GM12878 (cell line): ENCODE data around the gene BCLAF3. TPM values are rescaled to one million over a fixed set of nuclear protein-coding genes. Genes with fewer than 3 reads are reported as not detected.

Experiments
- ATAC-seq: fragments of 200-7000 bp; cut with Tn5 transposase; 3 replicates; pipeline ENCODE4 v1.9.1; 2020; ENCODE audit warnings: mild to moderate bottlenecking, moderate library complexity
- BruUV-seq: library from RNA; stranded (reverse); fragments of 400-500 nt; replicated peaks from 2 replicates; lab custom pipeline; 2021; lab: Mats Ljungman, UMichigan
- CTCF ChIA-PET: fragments of 300-600 bp; sonication (Branson Sonifier 250); formaldehyde crosslinking; extraction: SDS; loops from one replicate; lab custom pipeline; 2021; ENCODE audit warnings: inconsistent platforms; lab: Yijun Ruan, JAX
- POLR2A ChIA-PET: fragments of 350-600 bp; formaldehyde crosslinking; extraction: SDS; loops from one replicate; lab custom pipeline; 2021; ENCODE audit warnings: inconsistent platforms; lab: Charles Lee
- RAD21 ChIA-PET: fragments of 300-600 bp; sonication (Branson Sonifier 250); formaldehyde crosslinking; loops from one replicate; lab custom pipeline; 2023; ENCODE audit warnings: antibody characterized with exemption; ENCODE audit not compliant: unreplicated experiment; lab: Charles Lee
- SMC1A ChIA-PET: fragments of 300-600 bp; sonication (Branson Sonifier 250); formaldehyde crosslinking; loops from one replicate; lab custom pipeline; 2023; ENCODE audit not compliant: unreplicated experiment, uncharacterized antibody; lab: Charles Lee
- DNase-seq: peaks from one replicate; pipeline ENCODE4 v3.0.0-alpha.2; 2011; ENCODE audit warnings: low read depth, low spot score
- FAIRE-seq: peaks from 3 replicates; lab custom pipeline; 2011; peaks lifted over from hg19 to GRCh38; lab: Jason Lieb, UNC
- H2AFZ ChIP-seq: 2 replicates; pipeline ENCODE4 v1.6.0; 2011; ENCODE audit warnings: low read depth, low read length, control low read depth; ENCODE audit not compliant: control insufficient read depth
- H3K27ac ChIP-seq: 2 replicates; pipeline ENCODE4 v1.5.1; 2011; ENCODE audit warnings: control low read depth; ENCODE audit not compliant: control insufficient read depth, insufficient read depth
- H3K27me3 ChIP-seq, 2 experiments: replicated peaks in 1 of 2; 2 replicates each; pipeline versions ENCODE4 v1.6.0 to v1.6.1; 2011; ENCODE audit warnings: low read length in 1 of 2; ENCODE audit not compliant: control insufficient read depth in 2 of 2, insufficient read depth in 2 of 2
- H3K36me3 ChIP-seq, 2 experiments: 2 replicates each; pipeline ENCODE4 v1.5.1; 2011; ENCODE audit warnings: low read length in 1 of 2; ENCODE audit not compliant: control insufficient read depth in 2 of 2, insufficient read depth in 2 of 2
- H3K4me1 ChIP-seq: 2 replicates; pipeline ENCODE4 v1.6.1; 2011; ENCODE audit warnings: mild to moderate bottlenecking, low read length, moderate library complexity, mixed read lengths; ENCODE audit not compliant: control insufficient read depth, insufficient read depth
- H3K4me2 ChIP-seq: 2 replicates; pipeline ENCODE4 v1.6.0; 2011; ENCODE audit warnings: control low read depth; ENCODE audit not compliant: control insufficient read depth, insufficient read depth
- H3K4me3 ChIP-seq: fragments of 200-600 bp; sonication (generic); 2 replicates; pipeline ENCODE4 v1.5.1; 2016
- H3K79me2 ChIP-seq: 2 replicates; pipeline ENCODE4 v1.6.0; 2011; ENCODE audit warnings: low read length; ENCODE audit not compliant: control insufficient read depth, insufficient read depth
- H3K9ac ChIP-seq: 2 replicates; pipeline ENCODE4 v1.8.0; 2011; ENCODE audit warnings: low read length, control low read depth, mixed read lengths; ENCODE audit not compliant: control insufficient read depth, insufficient read depth
- H3K9me3 ChIP-seq: replicated peaks from 3 replicates; pipeline ENCODE4 v1.5.1; 2011; ENCODE audit warnings: mild to moderate bottlenecking, low read length; ENCODE audit not compliant: control insufficient read depth, insufficient read depth
- H4K20me1 ChIP-seq: 2 replicates; pipeline ENCODE4 v1.6.0; 2011; ENCODE audit not compliant: control insufficient read depth, insufficient read depth
- ASH2L ChIP-seq: fragments of 300-600, 200-600 bp; sonication (generic); IDR thresholded peaks from 2 replicates; pipeline ENCODE4 v1.6.1; 2017; ENCODE audit warnings: low read depth, mild to moderate bottlenecking, borderline replicate concordance
- BHLHE40 ChIP-seq, 2 experiments: fragments of 450-650 bp in 1 of 2; IDR thresholded peaks; 2 replicates each; pipeline ENCODE4 v1.6.1; 2011 to 2017; ENCODE audit warnings: low read depth in 2 of 2, borderline replicate concordance in 1 of 2, improper control_type of control experiment in 1 of 2, low read length in 1 of 2, mild to moderate bottlenecking in 1 of 2
- CHD1 ChIP-seq: IDR thresholded peaks from 2 replicates; pipeline ENCODE4 v1.6.1; 2012; ENCODE audit warnings: low read depth, low read length, improper control_type of control experiment
- EP300 ChIP-seq, 2 experiments: fragments of 150-350 bp in 1 of 2; IDR thresholded peaks; 2 replicates each; pipeline ENCODE4 v1.6.1; 2011 to 2012; ENCODE audit warnings: low read depth in 2 of 2, low read length in 2 of 2, borderline replicate concordance in 1 of 2, improper control_type of control experiment in 1 of 2, inconsistent platforms in 1 of 2; ENCODE audit not compliant: control insufficient read depth in 1 of 2
- ESRRA ChIP-seq: IDR thresholded peaks from 2 replicates; pipeline ENCODE4 v1.6.1; 2012; ENCODE audit warnings: mild to moderate bottlenecking, low read length, improper control_type of control experiment
- MYB ChIP-seq: fragments of 150-350 bp; IDR thresholded peaks from 2 replicates; pipeline ENCODE4 v1.6.1; 2014; ENCODE audit warnings: mild to moderate bottlenecking, low read depth, low read length, borderline replicate concordance
- NBN ChIP-seq: fragments of 450-650 bp; IDR thresholded peaks from 2 replicates; pipeline ENCODE4 v1.6.1; 2016
- NFIC ChIP-seq: IDR thresholded peaks from 2 replicates; pipeline ENCODE4 v1.6.1; 2012; ENCODE audit warnings: low read depth, mild to moderate bottlenecking, inconsistent platforms, low read length, moderate library complexity
- NFXL1 ChIP-seq: fragments of 450-650 bp; IDR thresholded peaks from 2 replicates; pipeline ENCODE4 v1.6.1; 2017; ENCODE audit warnings: antibody characterized with exemption, mild to moderate bottlenecking, borderline replicate concordance
- SRF ChIP-seq, 2 experiments: IDR thresholded peaks; 2 replicates each; pipeline ENCODE4 v1.6.1; 2011; ENCODE audit warnings: low read depth in 2 of 2, low read length in 2 of 2, mild to moderate bottlenecking in 1 of 2, moderate library complexity in 1 of 2
- TCF7 ChIP-seq: IDR thresholded peaks from 2 replicates; pipeline ENCODE4 v1.6.1; 2014; ENCODE audit warnings: antibody characterized with exemption, borderline replicate concordance
- ZSCAN29 ChIP-seq: fragments of 450-650 bp; IDR thresholded peaks from 2 replicates; pipeline ENCODE4 v1.6.1; 2017; ENCODE audit warnings: mild to moderate bottlenecking, moderate library complexity
- WGBS: methylation state at CpG from one replicate; pipeline ENCODE4 v1.1.6; 2016; ENCODE audit warnings: low lambda C conversion rate; ENCODE audit not compliant: insufficient replicate concordance, insufficient coverage; ENCODE audit errors: missing lambda C conversion rate; 5-methylcytosine and 5-hydroxymethylcytosine counted together
- in situ Hi-C: fragments of 300-500 bp; cut with MboI; formaldehyde crosslinking; loops from 9 replicates; pipeline ENCODE4 v1.14.3; 2018; ENCODE audit warnings: mixed read lengths
- intact Hi-C: fragments of 100-400 bp; cut with micrococcal nuclease; formaldehyde crosslinking; loops from one replicate; pipeline ENCODE4 v1.14.2; 2022; ENCODE audit not compliant: unreplicated experiment
- polyA plus RNA-seq, 11 experiments: library from polyadenylated mRNA; depleted of rRNA in 4 of 11; unstranded in 6 of 11; stranded (reverse) in 5 of 11; fragments of >200 nt; fragmentation: Nextera tagmentation in 4 of 11; fragmentation: Illumina TruSeq in 1 of 11; extraction: Ambion mirVana in 4 of 11; extraction: Trizol in 1 of 11; gene quantifications; 1 replicate in 1 of 11; 2 replicates in 10 of 11; pipeline versions ENCODE4 v1.2.1 to v1.2.3, GENCODE V29; 2011 to 2016; ENCODE audit warnings: inconsistent platforms in 2 of 11, missing spikeins in 2 of 11, low read depth in 1 of 11
- total RNA-seq, 4 experiments: library from RNA; depleted of rRNA in 3 of 4; stranded (reverse); fragments of >200 nt in 3 of 4; fragmentation: Illumina TruSeq in 1 of 4; extraction: Trizol in 1 of 4; gene quantifications; 2 replicates each; pipeline versions ENCODE4 v1.2.1 to v1.2.3, GENCODE V29; 2013 to 2021
- TF ChIP-seq, protein P1 (sequence below): IDR thresholded peaks from 2 replicates; pipeline ENCODE4 v1.6.1; 2012; ENCODE audit warnings: low read depth, low read length, improper control_type of control experiment
- TF ChIP-seq, protein P2 (sequence below): fragments of 450-650 bp; IDR thresholded peaks from 2 replicates; pipeline ENCODE4 v1.6.1; 2017; ENCODE audit warnings: borderline replicate concordance
- TF ChIP-seq, protein P3 (sequence below): fragments of 150-350 bp; IDR thresholded peaks from 2 replicates; pipeline ENCODE4 v1.6.1; 2016; ENCODE audit warnings: low read depth, low read length
- TF ChIP-seq, protein P4 (sequence below): IDR thresholded peaks from 2 replicates; pipeline ENCODE4 v1.6.1; 2012; ENCODE audit warnings: mild to moderate bottlenecking, low read depth, low read length

The BCLAF3 gene
- total and polyA plus RNA-seq, 10 of the 15 experiments (the other 5 are each of a cell fraction or from before 2014, with no cell fraction given), result 0.74 to 4.4 (median 2.6) TPM

DNA sequence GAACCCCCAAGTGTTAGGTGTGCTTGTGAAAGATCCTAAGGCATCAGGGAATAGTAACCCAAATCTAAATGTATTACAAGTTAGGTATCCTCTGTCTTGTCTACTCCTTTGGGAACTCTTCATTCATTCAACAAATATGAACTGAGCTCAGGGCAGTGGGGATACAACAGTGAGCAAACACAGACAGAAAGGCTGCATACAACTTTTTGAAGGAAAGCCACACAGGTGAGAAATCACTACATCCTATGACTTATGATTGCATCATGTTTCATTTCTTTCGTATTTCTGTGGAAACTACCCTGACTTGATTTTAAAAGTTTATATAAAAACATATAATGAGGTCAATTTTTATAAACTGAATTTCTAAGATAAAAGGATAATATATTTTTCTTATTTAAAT, 43.2 kb downstream of the BCLAF3 start:
- no peaks in the 10 kb centered on the region for H3K79me2 ChIP-seq
- ATAC-seq (no peak), FAIRE-seq (peak; percentile 44), DNase-seq (no peak)
- ChIA-PET RAD21 (no interaction called here), SMC1A (interaction anchor here (0.9 kb wide), 1 partner anchor 192 kb away, joined by 3 read pairs; no protein-coding TSS in a partner anchor), POLR2A (no interaction called here), CTCF (no interaction called here)
- H3K9me3 ChIP-seq, result no peaks in the 10 kb centered on the region
- intact Hi-C loops (no loop called here), in situ Hi-C loops (no loop called here)
- no peak overlapping the region for H3K9ac ChIP-seq
- H3K36me3 ChIP-seq, result no peaks in the 10 kb centered on the region; a peak in 1 of 4 replicates
- BruUV-seq, result no TSS peak
- no peak overlapping the region for H3K27ac ChIP-seq
- no peak overlapping the region for H3K4me3 ChIP-seq
- no peaks in the 10 kb centered on the region for H3K27me3 ChIP-seq
- no peak overlapping the region for H3K4me2 ChIP-seq
- no peak overlapping the region for H2AFZ ChIP-seq
- WGBS, result 6% methylated on average over 1 of the region's 1 CpG
- H4K20me1 ChIP-seq, result no peaks in the 10 kb centered on the region
- H3K4me1 ChIP-seq, result no peaks in the 10 kb centered on the region
- TF ChIP-seq BHLHE40 (IDR thresholded peaks at IDR 0.05; ENCODE audit: borderline replicate concordance in 1 of 2, low read depth in 2 of 2, low read length in 1 of 2), result no peak
- no peak for TF ChIP-seq ASH2L
- TF ChIP-seq, protein P1, sequence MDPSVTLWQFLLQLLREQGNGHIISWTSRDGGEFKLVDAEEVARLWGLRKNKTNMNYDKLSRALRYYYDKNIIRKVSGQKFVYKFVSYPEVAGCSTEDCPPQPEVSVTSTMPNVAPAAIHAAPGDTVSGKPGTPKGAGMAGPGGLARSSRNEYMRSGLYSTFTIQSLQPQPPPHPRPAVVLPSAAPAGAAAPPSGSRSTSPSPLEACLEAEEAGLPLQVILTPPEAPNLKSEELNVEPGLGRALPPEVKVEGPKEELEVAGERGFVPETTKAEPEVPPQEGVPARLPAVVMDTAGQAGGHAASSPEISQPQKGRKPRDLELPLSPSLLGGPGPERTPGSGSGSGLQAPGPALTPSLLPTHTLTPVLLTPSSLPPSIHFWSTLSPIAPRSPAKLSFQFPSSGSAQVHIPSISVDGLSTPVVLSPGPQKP, result no peak
- no peak for TF ChIP-seq NFIC
- TF ChIP-seq EP300 (IDR thresholded peaks at IDR 0.05; ENCODE audit: borderline replicate concordance in 1 of 2, control insufficient read depth in 1 of 2, low read depth in 2 of 2, low read length in 2 of 2), result no peak
- no peak for TF ChIP-seq NFXL1
- TF ChIP-seq ZSCAN29, result no peak
- TF ChIP-seq, protein P2, sequence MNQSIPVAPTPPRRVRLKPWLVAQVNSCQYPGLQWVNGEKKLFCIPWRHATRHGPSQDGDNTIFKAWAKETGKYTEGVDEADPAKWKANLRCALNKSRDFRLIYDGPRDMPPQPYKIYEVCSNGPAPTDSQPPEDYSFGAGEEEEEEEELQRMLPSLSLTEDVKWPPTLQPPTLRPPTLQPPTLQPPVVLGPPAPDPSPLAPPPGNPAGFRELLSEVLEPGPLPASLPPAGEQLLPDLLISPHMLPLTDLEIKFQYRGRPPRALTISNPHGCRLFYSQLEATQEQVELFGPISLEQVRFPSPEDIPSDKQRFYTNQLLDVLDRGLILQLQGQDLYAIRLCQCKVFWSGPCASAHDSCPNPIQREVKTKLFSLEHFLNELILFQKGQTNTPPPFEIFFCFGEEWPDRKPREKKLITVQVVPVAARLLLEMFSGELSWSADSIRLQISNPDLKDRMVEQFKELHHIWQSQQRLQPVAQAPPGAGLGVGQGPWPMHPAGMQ, result no peak
- TF ChIP-seq CHD1, result no peak
- no peak for TF ChIP-seq TCF7
- no peak for TF ChIP-seq ESRRA
- no peak for TF ChIP-seq MYB
- TF ChIP-seq, protein P3, sequence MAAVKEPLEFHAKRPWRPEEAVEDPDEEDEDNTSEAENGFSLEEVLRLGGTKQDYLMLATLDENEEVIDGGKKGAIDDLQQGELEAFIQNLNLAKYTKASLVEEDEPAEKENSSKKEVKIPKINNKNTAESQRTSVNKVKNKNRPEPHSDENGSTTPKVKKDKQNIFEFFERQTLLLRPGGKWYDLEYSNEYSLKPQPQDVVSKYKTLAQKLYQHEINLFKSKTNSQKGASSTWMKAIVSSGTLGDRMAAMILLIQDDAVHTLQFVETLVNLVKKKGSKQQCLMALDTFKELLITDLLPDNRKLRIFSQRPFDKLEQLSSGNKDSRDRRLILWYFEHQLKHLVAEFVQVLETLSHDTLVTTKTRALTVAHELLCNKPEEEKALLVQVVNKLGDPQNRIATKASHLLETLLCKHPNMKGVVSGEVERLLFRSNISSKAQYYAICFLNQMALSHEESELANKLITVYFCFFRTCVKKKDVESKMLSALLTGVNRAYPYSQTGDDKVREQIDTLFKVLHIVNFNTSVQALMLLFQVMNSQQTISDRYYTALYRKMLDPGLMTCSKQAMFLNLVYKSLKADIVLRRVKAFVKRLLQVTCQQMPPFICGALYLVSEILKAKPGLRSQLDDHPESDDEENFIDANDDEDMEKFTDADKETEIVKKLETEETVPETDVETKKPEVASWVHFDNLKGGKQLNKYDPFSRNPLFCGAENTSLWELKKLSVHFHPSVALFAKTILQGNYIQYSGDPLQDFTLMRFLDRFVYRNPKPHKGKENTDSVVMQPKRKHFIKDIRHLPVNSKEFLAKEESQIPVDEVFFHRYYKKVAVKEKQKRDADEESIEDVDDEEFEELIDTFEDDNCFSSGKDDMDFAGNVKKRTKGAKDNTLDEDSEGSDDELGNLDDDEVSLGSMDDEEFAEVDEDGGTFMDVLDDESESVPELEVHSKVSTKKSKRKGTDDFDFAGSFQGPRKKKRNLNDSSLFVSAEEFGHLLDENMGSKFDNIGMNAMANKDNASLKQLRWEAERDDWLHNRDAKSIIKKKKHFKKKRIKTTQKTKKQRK, result no peak
- TF ChIP-seq, protein P4, sequence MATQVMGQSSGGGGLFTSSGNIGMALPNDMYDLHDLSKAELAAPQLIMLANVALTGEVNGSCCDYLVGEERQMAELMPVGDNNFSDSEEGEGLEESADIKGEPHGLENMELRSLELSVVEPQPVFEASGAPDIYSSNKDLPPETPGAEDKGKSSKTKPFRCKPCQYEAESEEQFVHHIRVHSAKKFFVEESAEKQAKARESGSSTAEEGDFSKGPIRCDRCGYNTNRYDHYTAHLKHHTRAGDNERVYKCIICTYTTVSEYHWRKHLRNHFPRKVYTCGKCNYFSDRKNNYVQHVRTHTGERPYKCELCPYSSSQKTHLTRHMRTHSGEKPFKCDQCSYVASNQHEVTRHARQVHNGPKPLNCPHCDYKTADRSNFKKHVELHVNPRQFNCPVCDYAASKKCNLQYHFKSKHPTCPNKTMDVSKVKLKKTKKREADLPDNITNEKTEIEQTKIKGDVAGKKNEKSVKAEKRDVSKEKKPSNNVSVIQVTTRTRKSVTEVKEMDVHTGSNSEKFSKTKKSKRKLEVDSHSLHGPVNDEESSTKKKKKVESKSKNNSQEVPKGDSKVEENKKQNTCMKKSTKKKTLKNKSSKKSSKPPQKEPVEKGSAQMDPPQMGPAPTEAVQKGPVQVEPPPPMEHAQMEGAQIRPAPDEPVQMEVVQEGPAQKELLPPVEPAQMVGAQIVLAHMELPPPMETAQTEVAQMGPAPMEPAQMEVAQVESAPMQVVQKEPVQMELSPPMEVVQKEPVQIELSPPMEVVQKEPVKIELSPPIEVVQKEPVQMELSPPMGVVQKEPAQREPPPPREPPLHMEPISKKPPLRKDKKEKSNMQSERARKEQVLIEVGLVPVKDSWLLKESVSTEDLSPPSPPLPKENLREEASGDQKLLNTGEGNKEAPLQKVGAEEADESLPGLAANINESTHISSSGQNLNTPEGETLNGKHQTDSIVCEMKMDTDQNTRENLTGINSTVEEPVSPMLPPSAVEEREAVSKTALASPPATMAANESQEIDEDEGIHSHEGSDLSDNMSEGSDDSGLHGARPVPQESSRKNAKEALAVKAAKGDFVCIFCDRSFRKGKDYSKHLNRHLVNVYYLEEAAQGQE, result no peak
- no peak for TF ChIP-seq NBN
- no peak for TF ChIP-seq SRF (IDR thresholded peaks at IDR 0.05; ENCODE audit: low read depth in 2 of 2, low read length in 2 of 2)
